ENCODE results near the gene MIA2. TPM values are rescaled to one million over a fixed set of nuclear protein-coding genes. Genes with fewer than 3 reads are reported as not detected.

The MIA2 gene
- total and polyA plus RNA-seq, 9 of the 15 experiments (the other 6 are each of a cell fraction or from before 2014, with no cell fraction given) = 6.0 to 21.8 (median 12.8) TPM

DNA sequence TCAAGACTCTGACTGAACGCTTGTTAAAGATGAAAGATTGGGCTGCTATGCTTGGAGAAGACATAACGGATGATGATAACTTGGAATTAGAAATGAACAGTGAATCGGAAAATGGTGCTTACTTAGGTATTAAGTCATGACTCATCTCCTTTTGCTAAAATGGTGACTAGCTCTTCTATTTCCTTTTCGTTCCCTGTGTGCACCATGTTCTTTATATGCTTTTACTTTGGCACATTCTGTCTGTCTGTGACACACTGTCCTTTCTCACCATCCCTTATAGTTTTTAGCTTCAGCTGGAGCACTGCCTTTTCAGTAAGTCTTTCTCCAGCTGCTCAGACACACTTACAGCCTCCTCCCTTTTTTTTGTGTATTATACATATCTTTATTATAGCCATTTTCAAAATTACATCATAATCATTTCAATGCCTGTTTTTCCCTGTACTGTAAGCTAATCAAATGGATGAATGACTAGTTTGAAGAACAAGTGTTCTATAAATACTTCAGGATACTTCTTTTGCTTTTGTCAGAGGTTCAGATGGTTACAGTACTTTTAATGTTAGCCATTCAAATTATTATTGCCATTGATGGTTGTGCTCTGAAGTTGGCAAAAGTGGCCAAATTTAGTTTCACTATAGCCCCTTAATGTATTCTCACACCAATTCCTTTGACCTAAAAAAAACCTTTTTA lies 68.6 kb downstream of the MIA2 start (continued):
- TF ChIP-seq MYC (IDR thresholded peaks at IDR 0.05; ENCODE audit: low read depth, low read length) (no peak), MYC (CRISPR knock-in tag; IDR thresholded peaks at IDR 0.05; ENCODE audit: borderline replicate concordance, low read depth) (no peak), MTA2 (IDR thresholded peaks at IDR 0.05; ENCODE audit: low read depth) (no peak), PHB (CRISPR knock-in tag; IDR thresholded peaks at IDR 0.05) (no peak), FOS (IDR thresholded peaks at IDR 0.05; ENCODE audit: extremely low read depth, insufficient read length) (no peak)

DNA sequence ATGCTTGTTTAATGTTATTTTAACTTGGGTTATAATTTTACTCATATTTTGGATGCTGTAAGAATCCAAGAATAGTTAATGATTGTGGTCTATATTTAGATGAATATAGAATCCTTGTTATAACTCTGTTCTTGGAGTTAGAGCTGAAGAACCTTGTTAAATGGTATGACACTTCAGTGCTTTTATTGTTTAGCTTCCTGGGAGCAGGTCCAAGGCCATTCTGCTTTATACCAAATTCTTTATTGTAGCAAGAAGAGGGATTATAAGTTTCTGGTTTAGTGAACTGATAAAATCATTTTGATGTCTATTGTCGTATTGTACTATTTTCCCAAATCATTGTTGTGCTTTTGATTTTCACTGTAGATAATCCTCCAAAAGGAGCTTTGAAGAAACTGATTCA lies 69.4 kb downstream of the MIA2 start:
- Histone ChIP-seq H3K4me3 (no peak overlapping the region), H3K79me2 (ENCODE audit: control insufficient read depth, insufficient read depth, low read length) (no peaks in the 10 kb centered on the region), H3K9me1 (ENCODE audit: control insufficient read depth, insufficient read depth, low read length) (no peaks in the 10 kb centered on the region), H3K4me2 (ENCODE audit: insufficient read depth, low read length) (no peak overlapping the region), H2AFZ (ENCODE audit: low read depth, low read length) (no peak overlapping the region), H3K9ac (ENCODE audit: insufficient read depth in 1 of 2, low read depth in 2 of 2, low read length in 2 of 2) (no peak overlapping the region), H3K4me1 (replicated peaks in 1 of 2; ENCODE audit: control insufficient read depth in 2 of 2, insufficient read depth in 2 of 2, low read length in 2 of 2) (no peaks in the 10 kb centered on the region), H3K27me3 (ENCODE audit: control insufficient read depth in 2 of 2, insufficient read depth in 2 of 2, low read length in 2 of 2) (no peaks in the 10 kb centered on the region), H3K36me3 (ENCODE audit: control insufficient read depth, insufficient read depth, low read length) (peaks cover 11% of the 10 kb centered on the region; the same call in 2 of the 3 replicates), H3K27ac (ENCODE audit: extremely low read depth, low read depth, low read length) (no peak overlapping the region), H3K9me3 (replicated peaks; ENCODE audit: control insufficient read depth, insufficient read depth, low read depth, low read length) (no peaks in the 10 kb centered on the region), H4K20me1 (replicated peaks; ENCODE audit: control insufficient read depth, insufficient read depth, low read length) (no peaks in the 10 kb centered on the region)
- ATAC-seq (no peak), DNase-seq (ENCODE audit: extremely low read depth in 1 of 4, low spot score in 3 of 4) (no peak), FAIRE-seq (no peak)
- ChIA-PET CTCF (ENCODE audit: low intra/inter-chr PET ratio) (interaction anchor here (0.7 kb wide), 1 partner anchor 16 kb away, joined by 3 read pairs; no protein-coding TSS in a partner anchor), POLR2A (no interaction called here)
- intact Hi-C loops (cut with micrococcal nuclease) = no loop called here
- in situ Hi-C loops (cut with MboI) = no loop called here
- WGBS (ENCODE audit: insufficient coverage, low coverage, missing lambda C conversion rate) = no CpG with 5 or more reads among the region's 1 CpG
- BruUV-seq (replicated peaks) = no TSS peak
- TF ChIP-seq HMG20A (CRISPR knock-in tag; conservative IDR thresholded peaks at IDR 0.05) (no peak), RFX5 (IDR thresholded peaks at IDR 0.05; ENCODE audit: low read depth, low read length) (no peak), POU5F1 (IDR thresholded peaks at IDR 0.05; ENCODE audit: borderline replicate concordance, low read depth, low read length, partially characterized antibody) (no peak), PHF20 (IDR thresholded peaks at IDR 0.05; ENCODE audit: partially characterized antibody) (no peak), TBL1XR1 (IDR thresholded peaks at IDR 0.05; ENCODE audit: low read length in 2 of 2) (no peak), ELK3 (CRISPR knock-in tag; IDR thresholded peaks at IDR 0.05) (no peak), CTCFL (IDR thresholded peaks at IDR 0.05; ENCODE audit: borderline replicate concordance, insufficient read depth, low read depth, low read length, poor library complexity, severe bottlenecking) (no peak), TCF7 (IDR thresholded peaks at IDR 0.05; ENCODE audit: borderline replicate concordance) (no peak), SNIP1 (IDR thresholded peaks at IDR 0.05; ENCODE audit: low read depth) (no peak), ZNF24 (IDR thresholded peaks at IDR 0.05) (no peak)
- TF ChIP-seq, protein P1, sequence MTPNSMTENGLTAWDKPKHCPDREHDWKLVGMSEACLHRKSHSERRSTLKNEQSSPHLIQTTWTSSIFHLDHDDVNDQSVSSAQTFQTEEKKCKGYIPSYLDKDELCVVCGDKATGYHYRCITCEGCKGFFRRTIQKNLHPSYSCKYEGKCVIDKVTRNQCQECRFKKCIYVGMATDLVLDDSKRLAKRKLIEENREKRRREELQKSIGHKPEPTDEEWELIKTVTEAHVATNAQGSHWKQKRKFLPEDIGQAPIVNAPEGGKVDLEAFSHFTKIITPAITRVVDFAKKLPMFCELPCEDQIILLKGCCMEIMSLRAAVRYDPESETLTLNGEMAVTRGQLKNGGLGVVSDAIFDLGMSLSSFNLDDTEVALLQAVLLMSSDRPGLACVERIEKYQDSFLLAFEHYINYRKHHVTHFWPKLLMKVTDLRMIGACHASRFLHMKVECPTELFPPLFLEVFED (CRISPR knock-in tag; conservative IDR thresholded peaks at IDR 0.05) = no peak
